ENCODE data around the gene GSTM4. TPM values are rescaled to one million over a fixed set of nuclear protein-coding genes. Genes with fewer than 3 reads are reported as not detected.

GSTM4 gene
- total RNA-seq, 2 experiments from 2014 or later = 8.8 to 9.9 TPM

GRCh38 chr1:109641861-109642260 is 14.0 kb upstream of the GSTM4 start:
- no peaks in the 10 kb centered on the region for H3K36me3 Mint-ChIP-seq (ENCODE audit: low read depth)
- H3K27ac Mint-ChIP-seq = no peak overlapping the region
- peaks cover 5% of the 10 kb centered on the region for H3K4me1 Mint-ChIP-seq (ENCODE audit: low read depth)
- H3K27me3 Mint-ChIP-seq (ENCODE audit: low read depth) = no peaks in the 10 kb centered on the region
- CTCF ChIA-PET = interaction anchor here (0.9 to 13.1 kb wide), 12 partner anchors 9 to 341 kb away, joined by 3 to 283 read pairs (median 24); partner anchors contain the start of genes AHCYL1, GPR61 and GSTM4
- no peak for DNase-seq
- H3K9me3 Mint-ChIP-seq = no peaks in the 10 kb centered on the region
- intact Hi-C loops (cut with micrococcal nuclease) = no loop called here
- H3K4me3 Mint-ChIP-seq = no peak overlapping the region

- DNase-seq = no peak
- H3K9me3 Mint-ChIP-seq = no peaks in the 10 kb centered on the region
- no peak overlapping the region for H3K4me3 Mint-ChIP-seq
- H3K27ac Mint-ChIP-seq = no peak overlapping the region
- CTCF ChIA-PET = interaction anchor here (0.7 to 13.1 kb wide), 8 partner anchors 8 to 368 kb away, joined by 3 to 283 read pairs (median 8); partner anchors contain the start of genes AHCYL1 and GNAI3
- H3K4me1 Mint-ChIP-seq (ENCODE audit: low read depth) = peaks cover 5% of the 10 kb centered on the region
- no peaks in the 10 kb centered on the region for H3K27me3 Mint-ChIP-seq (ENCODE audit: low read depth)
- H3K36me3 Mint-ChIP-seq (ENCODE audit: low read depth) = no peaks in the 10 kb centered on the region
- intact Hi-C loops (cut with micrococcal nuclease) = loop anchor here (1.0 kb wide), 2 partner anchors 131 to 342 kb away; partner anchors contain the start of gene AHCYL1
These were observed 13.3 kb upstream of the GSTM4 start for GRCh38 chr1:109642626-109643025.

DNA sequence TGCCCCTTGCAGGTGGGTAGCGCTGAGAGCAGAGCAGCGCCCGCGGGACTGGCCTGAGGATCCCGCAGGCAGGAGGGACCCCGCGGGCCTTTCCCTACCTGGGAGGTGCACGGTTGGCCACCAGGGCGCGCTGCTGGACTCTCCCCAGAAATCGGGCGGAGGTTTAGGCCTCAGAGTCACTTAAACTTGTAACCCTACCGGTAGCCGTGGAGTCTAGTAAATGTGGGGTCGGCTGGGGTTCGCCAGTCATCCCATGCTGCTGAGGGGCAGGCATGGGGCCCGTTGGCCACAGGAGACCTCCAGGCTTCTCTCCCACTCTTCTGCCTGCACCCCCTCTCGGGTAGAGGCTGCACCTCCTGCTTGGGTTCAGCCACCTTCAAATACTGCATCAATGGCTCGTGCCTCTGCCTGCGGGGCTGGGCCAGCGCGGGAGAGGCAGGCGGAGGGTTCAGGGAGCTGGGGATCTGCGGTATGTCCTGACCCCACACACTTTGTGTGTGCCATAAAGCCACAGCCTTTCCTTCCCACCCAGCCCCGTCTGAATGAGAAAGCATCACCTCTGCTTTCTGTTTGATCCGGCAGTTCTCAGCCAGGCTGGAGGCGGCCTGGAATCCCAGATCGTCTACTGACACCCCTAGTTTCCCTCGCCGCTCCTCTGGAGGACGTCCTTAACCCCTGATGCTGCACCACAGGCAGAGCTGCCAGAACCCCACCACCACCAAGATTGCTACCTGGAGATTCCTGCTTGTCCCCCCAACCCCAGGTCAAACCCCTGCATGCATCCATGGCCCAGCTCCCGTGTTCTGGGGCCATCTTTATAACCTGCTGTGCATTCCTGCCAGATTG is 12.3 kb upstream of the GSTM4 start:
- intact Hi-C loops (cut with micrococcal nuclease) = loop anchor here (1.0 kb wide), 2 partner anchors 130 to 341 kb away; partner anchors contain the start of gene AHCYL1
- no peak overlapping the region for H3K4me3 Mint-ChIP-seq
- no peak overlapping the region for H3K27ac Mint-ChIP-seq
- H3K9me3 Mint-ChIP-seq = no peaks in the 10 kb centered on the region
- no peaks in the 10 kb centered on the region for H3K27me3 Mint-ChIP-seq (ENCODE audit: low read depth)
- peaks cover 5% of the 10 kb centered on the region for H3K4me1 Mint-ChIP-seq (ENCODE audit: low read depth)
- DNase-seq = peak; percentile 94
- no peaks in the 10 kb centered on the region for H3K36me3 Mint-ChIP-seq (ENCODE audit: low read depth)
- CTCF ChIA-PET = interaction anchor here (0.6 to 13.1 kb wide), 13 partner anchors 9 to 367 kb away, joined by 3 to 283 read pairs (median 5); partner anchors contain the start of genes AHCYL1, GNAI3 and GSTM4

DNA sequence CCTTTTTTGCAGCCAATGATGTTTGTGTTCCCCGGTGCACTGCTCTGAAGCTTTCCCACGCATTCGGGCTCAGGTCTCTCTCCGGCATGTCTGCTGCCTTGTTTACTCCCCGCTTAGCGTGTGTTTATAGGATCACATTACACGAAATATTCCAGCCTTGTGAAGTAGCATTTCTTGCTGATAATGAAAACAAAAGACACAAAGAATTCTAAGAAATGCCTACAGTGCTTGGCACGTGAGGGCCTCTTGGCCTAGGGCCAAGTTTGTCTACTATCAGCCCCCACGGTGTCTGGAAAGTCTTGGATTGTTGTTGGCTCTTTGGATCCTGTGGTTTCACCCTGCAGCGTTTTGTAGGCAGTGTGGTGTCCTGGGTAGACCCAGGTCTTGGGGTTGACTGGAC is 11.2 kb upstream of the GSTM4 start:
- no peaks in the 10 kb centered on the region for H3K27me3 Mint-ChIP-seq (ENCODE audit: low read depth)
- DNase-seq = no peak
- H3K27ac Mint-ChIP-seq = no peak overlapping the region
- intact Hi-C loops (cut with micrococcal nuclease) = no loop called here
- no peaks in the 10 kb centered on the region for H3K9me3 Mint-ChIP-seq
- no peak overlapping the region for H3K4me3 Mint-ChIP-seq
- CTCF ChIA-PET = interaction anchor here (0.7 to 13.1 kb wide), 7 partner anchors 18 to 340 kb away, joined by 3 to 283 read pairs (median 8); partner anchors contain the start of genes AHCYL1 and GNAI3
- H3K4me1 Mint-ChIP-seq (ENCODE audit: low read depth) = peaks cover 5% of the 10 kb centered on the region
- H3K36me3 Mint-ChIP-seq (ENCODE audit: low read depth) = no peaks in the 10 kb centered on the region

DNA sequence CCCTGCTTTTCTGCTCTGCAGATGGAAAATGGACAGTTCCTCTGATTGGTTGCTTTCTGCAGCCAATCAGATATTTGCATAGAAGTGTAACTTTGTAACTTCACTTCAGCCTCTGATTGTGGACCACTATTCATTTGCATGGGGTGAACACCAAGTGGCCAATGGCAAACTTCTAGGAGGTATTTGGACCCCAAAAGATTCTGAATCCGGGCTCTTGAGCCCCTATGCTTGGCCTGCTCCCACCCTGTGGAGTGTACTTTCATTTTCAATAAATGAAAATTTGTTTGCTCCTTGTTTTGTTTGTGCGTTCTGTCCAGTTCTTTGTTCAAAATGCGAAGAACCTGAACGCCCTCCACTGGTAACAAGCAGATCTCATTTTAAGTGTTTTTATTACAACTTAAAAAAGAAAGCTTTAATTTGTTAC is 6.4 kb upstream of the GSTM4 start:
- Mint-ChIP-seq H3K27ac (no peak overlapping the region), H3K4me3 (no peak overlapping the region), H3K27me3 (ENCODE audit: low read depth) (peaks cover 6% of the 10 kb centered on the region), H3K36me3 (ENCODE audit: low read depth) (no peaks in the 10 kb centered on the region), H3K9me3 (no peaks in the 10 kb centered on the region), H3K4me1 (ENCODE audit: low read depth) (no peaks in the 10 kb centered on the region)
- no peak for DNase-seq
- intact Hi-C loops (cut with micrococcal nuclease) = no loop called here
- CTCF ChIA-PET = interaction anchor here (0.9 to 6.2 kb wide), 6 partner anchors 9 to 335 kb away, joined by 3 to 93 read pairs (median 8); partner anchors contain the start of gene AHCYL1

DNA sequence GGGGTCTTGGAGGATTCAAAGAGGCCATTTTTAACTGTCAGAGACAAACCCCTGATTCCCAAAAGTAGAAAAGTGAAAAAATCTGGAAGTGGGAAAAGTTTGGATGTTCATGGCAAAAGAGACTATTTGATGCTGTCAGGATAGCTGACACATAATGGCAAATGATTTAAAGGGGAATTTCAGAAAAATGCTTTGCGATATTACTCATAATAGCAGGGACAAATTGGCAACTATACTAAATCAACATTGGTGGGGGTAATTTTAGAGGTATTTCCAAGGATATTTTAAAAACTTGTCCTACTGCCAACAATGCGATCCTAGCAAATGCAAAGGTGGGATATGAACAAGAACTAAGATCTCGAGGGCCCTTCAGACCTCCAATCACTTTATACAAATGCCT is 5.3 kb upstream of the GSTM4 start:
- Mint-ChIP-seq H3K4me3 (no peak overlapping the region), H3K4me1 (ENCODE audit: low read depth) (peaks cover 10% of the 10 kb centered on the region), H3K27ac (no peak overlapping the region), H3K27me3 (ENCODE audit: low read depth) (peaks cover 10% of the 10 kb centered on the region), H3K9me3 (no peaks in the 10 kb centered on the region), H3K36me3 (ENCODE audit: low read depth) (no peaks in the 10 kb centered on the region)
- no peak for DNase-seq
- CTCF ChIA-PET = interaction anchor here (1.0 to 6.2 kb wide), 10 partner anchors 10 to 333 kb away, joined by 3 to 93 read pairs (median 6); partner anchors contain the start of genes AHCYL1 and GNAI3
- intact Hi-C loops (cut with micrococcal nuclease) = no loop called here

DNA sequence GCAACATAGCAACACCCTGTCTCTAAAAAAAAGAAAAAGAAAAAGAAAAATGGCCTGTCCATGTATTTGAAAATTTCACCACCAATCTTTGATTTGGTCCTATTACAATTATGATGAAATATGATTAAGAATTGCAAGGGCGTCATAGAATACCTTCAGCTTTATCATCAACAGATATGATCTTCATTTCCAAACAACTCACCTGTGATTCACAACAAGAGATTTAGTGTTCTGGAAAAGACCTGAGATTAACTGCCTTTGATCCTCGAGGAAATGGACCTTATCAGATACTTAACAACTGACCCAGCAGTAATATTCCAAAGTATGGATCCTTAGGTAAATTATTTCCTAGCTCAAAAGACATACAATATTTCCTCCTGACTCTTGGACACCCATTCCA is 3.5 kb upstream of the GSTM4 start:
- Mint-ChIP-seq H3K4me1 (ENCODE audit: low read depth) (peaks cover 15% of the 10 kb centered on the region), H3K36me3 (ENCODE audit: low read depth) (no peaks in the 10 kb centered on the region), H3K27me3 (ENCODE audit: low read depth) (peaks cover 10% of the 10 kb centered on the region), H3K27ac (no peak overlapping the region), H3K4me3 (no peak overlapping the region), H3K9me3 (no peaks in the 10 kb centered on the region)
- CTCF ChIA-PET = interaction anchor here (1.2 to 6.2 kb wide), 7 partner anchors 9 to 332 kb away, joined by 3 to 93 read pairs (median 7); partner anchors contain the start of gene AHCYL1
- no peak for DNase-seq
- intact Hi-C loops (cut with micrococcal nuclease) = no loop called here

GRCh38 chr1:109653306-109653705 is 2.6 kb upstream of the GSTM4 start:
- no peaks in the 10 kb centered on the region for H3K36me3 Mint-ChIP-seq (ENCODE audit: low read depth)
- no peak overlapping the region for H3K4me3 Mint-ChIP-seq
- CTCF ChIA-PET = interaction anchor here (0.9 to 6.2 kb wide), 5 partner anchors 10 to 331 kb away, joined by 3 to 93 read pairs (median 7); partner anchors contain the start of gene AHCYL1
- intact Hi-C loops (cut with micrococcal nuclease) = no loop called here
- no peaks in the 10 kb centered on the region for H3K9me3 Mint-ChIP-seq
- peaks cover 15% of the 10 kb centered on the region for H3K4me1 Mint-ChIP-seq (ENCODE audit: low read depth)
- no peak overlapping the region for H3K27ac Mint-ChIP-seq
- H3K27me3 Mint-ChIP-seq (ENCODE audit: low read depth) = peaks cover 10% of the 10 kb centered on the region
- DNase-seq = no peak

GRCh38 chr1:109654519-109654918 is 1.4 kb upstream of the GSTM4 start:
- Mint-ChIP-seq H3K4me1 (ENCODE audit: low read depth) (peaks cover 15% of the 10 kb centered on the region), H3K27me3 (ENCODE audit: low read depth) (peaks cover 10% of the 10 kb centered on the region), H3K36me3 (ENCODE audit: low read depth) (no peaks in the 10 kb centered on the region), H3K27ac (no peak overlapping the region), H3K4me3 (no peak overlapping the region), H3K9me3 (no peaks in the 10 kb centered on the region)
- CTCF ChIA-PET = interaction anchor here (4.5 kb wide), 1 partner anchor 14 kb away, joined by 27 read pairs; no protein-coding TSS in a partner anchor
- no peak for DNase-seq
- intact Hi-C loops (cut with micrococcal nuclease) = no loop called here

DNA sequence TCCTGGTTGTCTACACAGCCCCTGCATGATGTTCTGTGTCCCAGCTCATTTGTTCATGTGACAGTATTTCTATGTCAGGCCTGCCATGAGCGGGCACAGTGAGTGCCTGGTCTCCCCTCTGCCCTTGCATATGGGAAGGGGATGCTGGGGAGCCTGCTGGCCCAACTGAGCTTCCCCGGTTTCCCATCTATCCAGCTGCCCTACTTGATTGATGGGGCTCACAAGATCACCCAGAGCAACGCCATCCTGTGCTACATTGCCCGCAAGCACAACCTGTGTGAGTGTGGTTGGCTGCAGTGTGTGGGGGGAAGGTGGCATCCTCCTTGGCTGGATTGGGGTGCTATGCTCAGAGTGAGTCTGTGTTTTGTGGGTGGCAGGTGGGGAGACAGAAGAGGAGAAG is 1.5 kb downstream of the GSTM4 start:
- H3K27ac Mint-ChIP-seq = no peak overlapping the region
- peaks cover 7% of the 10 kb centered on the region for H3K27me3 Mint-ChIP-seq (ENCODE audit: low read depth)
- DNase-seq = no peak
- H3K9me3 Mint-ChIP-seq = no peaks in the 10 kb centered on the region
- no peaks in the 10 kb centered on the region for H3K36me3 Mint-ChIP-seq (ENCODE audit: low read depth)
- CTCF ChIA-PET = interaction anchor here (0.6 to 4.5 kb wide), 3 partner anchors 17 to 391 kb away, joined by 4 to 27 read pairs (median 6); no protein-coding TSS in a partner anchor
- H3K4me1 Mint-ChIP-seq (ENCODE audit: low read depth) = peaks cover 15% of the 10 kb centered on the region
- intact Hi-C loops (cut with micrococcal nuclease) = no loop called here
- peak overlapping the region; percentile 26 for H3K4me3 Mint-ChIP-seq

DNA sequence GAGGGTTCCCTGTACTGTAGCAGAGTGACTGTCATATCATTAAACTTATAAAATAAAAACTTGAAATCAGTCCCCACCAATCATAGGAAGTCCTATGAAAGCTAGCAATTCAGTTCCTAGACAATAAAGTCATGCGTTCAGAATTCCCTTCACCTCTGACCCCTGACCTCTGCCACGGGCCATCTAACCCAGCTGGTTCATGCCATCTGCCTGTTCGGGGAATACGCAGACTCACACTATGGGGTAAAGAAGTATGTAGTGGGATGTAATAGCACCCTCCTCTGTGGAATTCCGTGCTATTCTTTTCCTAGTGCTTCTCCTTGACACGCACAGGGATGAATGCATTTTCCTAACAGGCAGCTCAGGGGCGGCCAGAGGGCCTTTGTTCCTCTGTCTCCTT is 2.1 kb downstream of the GSTM4 start:
- CTCF ChIA-PET = interaction anchor here (4.5 kb wide), 1 partner anchor 18 kb away, joined by 27 read pairs; no protein-coding TSS in a partner anchor
- no peak for DNase-seq
- intact Hi-C loops (cut with micrococcal nuclease) = no loop called here
- peaks cover 15% of the 10 kb centered on the region for H3K4me1 Mint-ChIP-seq (ENCODE audit: low read depth)
- H3K9me3 Mint-ChIP-seq = no peaks in the 10 kb centered on the region
- H3K4me3 Mint-ChIP-seq = no peak overlapping the region
- no peak overlapping the region for H3K27ac Mint-ChIP-seq
- peaks cover 7% of the 10 kb centered on the region for H3K27me3 Mint-ChIP-seq (ENCODE audit: low read depth)
- H3K36me3 Mint-ChIP-seq (ENCODE audit: low read depth) = no peaks in the 10 kb centered on the region

DNA sequence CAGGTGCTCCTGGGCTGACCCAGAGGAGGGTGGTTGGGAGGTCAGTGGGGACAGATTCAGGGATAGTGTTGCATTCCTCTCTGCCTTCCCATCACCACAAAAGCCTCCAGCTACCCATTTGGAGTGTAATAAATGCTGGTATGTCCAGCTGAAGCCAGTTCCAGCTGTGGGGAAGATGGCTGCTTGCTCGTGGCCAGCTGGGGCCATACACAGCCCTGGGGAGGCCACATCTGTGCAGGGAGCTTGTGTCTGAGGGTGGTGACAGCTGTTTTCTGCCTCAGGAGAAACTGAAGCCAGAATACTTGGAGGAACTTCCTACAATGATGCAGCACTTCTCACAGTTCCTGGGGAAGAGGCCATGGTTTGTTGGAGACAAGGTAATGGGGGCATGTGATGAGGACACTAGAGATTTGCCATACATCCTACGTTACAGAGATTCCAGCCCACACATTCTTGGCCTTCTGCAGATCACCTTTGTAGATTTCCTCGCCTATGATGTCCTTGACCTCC is 2.7 kb downstream of the GSTM4 start:
- Mint-ChIP-seq H3K9me3 (no peaks in the 10 kb centered on the region), H3K27ac (no peak overlapping the region), H3K27me3 (ENCODE audit: low read depth) (peaks cover 7% of the 10 kb centered on the region), H3K36me3 (ENCODE audit: low read depth) (no peaks in the 10 kb centered on the region), H3K4me3 (no peak overlapping the region), H3K4me1 (ENCODE audit: low read depth) (peaks cover 15% of the 10 kb centered on the region)
- CTCF ChIA-PET = interaction anchor here (4.5 kb wide), 1 partner anchor 18 kb away, joined by 27 read pairs; no protein-coding TSS in a partner anchor
- intact Hi-C loops (cut with micrococcal nuclease) = no loop called here
- no peak for DNase-seq
